Stomach (tissue), 4 donors: ENCODE data around the gene MYT1.

Experiments
- CTCF ChIP-seq, 7 experiments: fragments of 450-650 bp in 4 of 7; fragments of 200-600 bp in 3 of 7; sonication (generic) in 3 of 7; IDR thresholded peaks; one replicate each; pipeline ENCODE4 v1.5.1; 2016 to 2019; ENCODE audit warnings: antibody characterized with exemption in 7 of 7, control low read depth in 2 of 7, mild to moderate bottlenecking in 1 of 7
- POLR2A ChIP-seq, 4 donors: fragments of 450-650 bp; IDR thresholded peaks; one replicate each; pipeline ENCODE4 v1.6.1; 2016; ENCODE audit warnings: antibody characterized with exemption in 4 of 4, control low read depth in 2 of 4, mild to moderate bottlenecking in 1 of 4, moderate library complexity in 1 of 4
- POLR2AphosphoS5 ChIP-seq, 3 donors: sonication (generic); formaldehyde crosslinking; IDR thresholded peaks; one replicate each; pipeline ENCODE4 v1.6.1; 2016; ENCODE audit warnings: antibody characterized with exemption in 3 of 3

- no peak for TF ChIP-seq POLR2A (IDR thresholded peaks at IDR 0.05)
- TF ChIP-seq POLR2AphosphoS5 (IDR thresholded peaks at IDR 0.05) = no peak
- no peak for TF ChIP-seq CTCF (IDR thresholded peaks at IDR 0.05)
Observed at GRCh38 chr20:64265201-64265600, 100.9 kb downstream of the MYT1 start.
